HEK293 (cell line): ENCODE data around the gene C12orf56.

Source experiments
- OSR2 ChIP-seq: fragments of 450-650 bp; formaldehyde crosslinking; IDR thresholded peaks from 2 replicates; pipeline ENCODE4 v1.5.1; 2016; ENCODE audit warnings: missing biosample characterization, missing genetic modification characterization
- RBAK ChIP-seq: fragments of 450-650 bp; formaldehyde crosslinking; IDR thresholded peaks from 2 replicates; pipeline ENCODE4 v1.5.1; 2016; ENCODE audit warnings: missing biosample characterization, missing genetic modification characterization
- ZNF324 ChIP-seq: fragments of 450-650 bp; formaldehyde crosslinking; IDR thresholded peaks from 2 replicates; pipeline ENCODE4 v1.5.1; 2016; ENCODE audit warnings: missing biosample characterization, missing genetic modification characterization
- ZNF561 ChIP-seq: fragments of 450-650 bp; IDR thresholded peaks from 2 replicates; pipeline ENCODE4 v1.5.1; 2018; ENCODE audit warnings: missing biosample characterization, missing genetic modification characterization, borderline replicate concordance

GRCh38 chr12:64427988-64428387, 37.4 kb upstream of the C12orf56 start:
- TF ChIP-seq ZNF561 (tag by site-specific recombination), result no peak
- no peak for TF ChIP-seq RBAK (tag by site-specific recombination)
- no peak for TF ChIP-seq OSR2 (tag by site-specific recombination)
- no peak for TF ChIP-seq ZNF324
